Neural cell (in vitro differentiated cells): Measurements from ENCODE around the gene ZCCHC18. TPM values are rescaled to one million over a fixed set of nuclear protein-coding genes. Genes with fewer than 3 reads are reported as not detected.
"Not testable (repeated sequence)": the region's sequence is repeated elsewhere in the genome, so short reads cannot be mapped to it uniquely, and the experiment has no call there.

Experiments
- H2AFZ ChIP-seq: fragments of 200-600, 300-800 bp; sonication (generic), shearing (Covaris generic); 2 replicates; pipeline ENCODE4 v1.6.0; 2014; ENCODE audit warnings: low read depth, mild to moderate bottlenecking, antibody characterized with exemption, low read length, moderate library complexity
- H3F3A ChIP-seq: fragments of 200-600 bp; shearing (Covaris generic); 2 replicates; pipeline ENCODE4 v1.6.1; 2016; ENCODE audit warnings: mild to moderate bottlenecking, moderate library complexity, mixed read lengths, antibody characterized with exemption, low read length; ENCODE audit not compliant: insufficient read depth, poor library complexity, severe bottlenecking
- H3K27ac ChIP-seq: fragments of 200-600, 300-800 bp; sonication (generic), shearing (Covaris generic); 2 replicates; pipeline ENCODE4 v1.5.1; 2014; ENCODE audit warnings: mild to moderate bottlenecking, low read length, moderate library complexity
- H3K27me3 ChIP-seq: fragments of 300-800, 200-600 bp; sonication (generic), shearing (Covaris generic); 2 replicates; pipeline ENCODE4 v1.6.0; 2014; ENCODE audit warnings: mild to moderate bottlenecking, low read depth, low read length, moderate library complexity; ENCODE audit not compliant: insufficient read depth
- H3K36me3 ChIP-seq: fragments of 300-800, 200-600 bp; sonication (generic), shearing (Covaris generic); 2 replicates; pipeline ENCODE4 v1.5.1; 2014; ENCODE audit warnings: mild to moderate bottlenecking, antibody characterized with exemption, low read length, moderate library complexity; ENCODE audit not compliant: insufficient read depth
- H3K4me2 ChIP-seq: fragments of 300-800, 200-600 bp; sonication (generic), shearing (Covaris generic); 2 replicates; pipeline ENCODE4 v1.6.0; 2014; ENCODE audit warnings: mild to moderate bottlenecking, low read length
- H3K4me3 ChIP-seq: fragments of 300-800, 200-600 bp; sonication (generic), shearing (Covaris generic); 2 replicates; pipeline ENCODE4 v1.5.1; 2014; ENCODE audit warnings: mild to moderate bottlenecking, low read length, moderate library complexity
- H3K79me2 ChIP-seq: fragments of 200-600 bp; shearing (Covaris generic); replicated peaks from 2 replicates; pipeline ENCODE4 v1.6.0; 2014; ENCODE audit warnings: mild to moderate bottlenecking, low read length, moderate library complexity; ENCODE audit not compliant: insufficient read depth
- H3K9ac ChIP-seq: fragments of 300-800, 200-600 bp; sonication (generic), shearing (Covaris generic); 2 replicates; pipeline ENCODE4 v1.6.1; 2016; ENCODE audit warnings: mild to moderate bottlenecking, low read length, mixed read lengths
- H3K9me2 ChIP-seq: fragments of 200-600 bp; shearing (Covaris generic); 2 replicates; pipeline ENCODE4 v1.6.1; 2016; ENCODE audit warnings: mild to moderate bottlenecking, low read length, mixed read lengths; ENCODE audit not compliant: insufficient read depth
- H3K9me3 ChIP-seq: fragments of 200-600, 300-800 bp; sonication (generic), shearing (Covaris generic); 2 replicates; pipeline ENCODE4 v1.6.1; 2016; ENCODE audit warnings: mild to moderate bottlenecking, mixed run types, low read length, moderate library complexity, mixed read lengths
- H4K20me1 ChIP-seq: fragments of 200-600 bp; shearing (Covaris generic); 2 replicates; pipeline ENCODE4 v1.6.1; 2016; ENCODE audit warnings: mild to moderate bottlenecking, mixed run types; ENCODE audit not compliant: insufficient read depth
- EP300 ChIP-seq: fragments of 450-650 bp; conservative IDR thresholded peaks from 2 replicates; pipeline ENCODE4 v1.6.1; 2014; ENCODE audit warnings: antibody characterized with exemption, mild to moderate bottlenecking, moderate library complexity; ENCODE audit not compliant: poor library complexity, severe bottlenecking
- MXI1 ChIP-seq: fragments of 450-650 bp; conservative IDR thresholded peaks from 2 replicates; pipeline ENCODE4 v1.6.1; 2014; ENCODE audit warnings: antibody characterized with exemption, mild to moderate bottlenecking; ENCODE audit not compliant: poor library complexity, severe bottlenecking
- POLR2AphosphoS5 ChIP-seq: IDR thresholded peaks from 2 replicates; pipeline ENCODE4 v1.6.1; 2012
- TAF1 ChIP-seq: IDR thresholded peaks from 2 replicates; pipeline ENCODE4 v1.6.1; 2012; ENCODE audit warnings: low read depth
- polyA minus RNA-seq: library from RNA; depleted of rRNA, polyadenylated mRNA; stranded (reverse); fragments of >200 nt; gene quantifications from 2 replicates; pipeline ENCODE4 v1.2.3, GENCODE V29; 2014
- polyA plus RNA-seq: library from polyadenylated mRNA; depleted of rRNA; stranded (reverse); fragments of >200 nt; gene quantifications from 2 replicates; pipeline ENCODE4 v1.2.3, GENCODE V29; 2014
- TF ChIP-seq, protein P1 (sequence below): IDR thresholded peaks from 2 replicates; pipeline ENCODE4 v1.6.1; 2012; ENCODE audit warnings: borderline replicate concordance
- TF ChIP-seq, protein P2 (sequence below): fragments of 450-650 bp; IDR thresholded peaks from 2 replicates; pipeline ENCODE4 v1.5.1; 2014; ENCODE audit warnings: antibody characterized with exemption, mild to moderate bottlenecking, moderate library complexity; ENCODE audit not compliant: poor library complexity, severe bottlenecking

Gene ZCCHC18
- polyA plus RNA-seq (70.0 and 132 TPM in 2 replicates), polyA minus RNA-seq (25.3 and 54.5 TPM in 2 replicates)

DNA sequence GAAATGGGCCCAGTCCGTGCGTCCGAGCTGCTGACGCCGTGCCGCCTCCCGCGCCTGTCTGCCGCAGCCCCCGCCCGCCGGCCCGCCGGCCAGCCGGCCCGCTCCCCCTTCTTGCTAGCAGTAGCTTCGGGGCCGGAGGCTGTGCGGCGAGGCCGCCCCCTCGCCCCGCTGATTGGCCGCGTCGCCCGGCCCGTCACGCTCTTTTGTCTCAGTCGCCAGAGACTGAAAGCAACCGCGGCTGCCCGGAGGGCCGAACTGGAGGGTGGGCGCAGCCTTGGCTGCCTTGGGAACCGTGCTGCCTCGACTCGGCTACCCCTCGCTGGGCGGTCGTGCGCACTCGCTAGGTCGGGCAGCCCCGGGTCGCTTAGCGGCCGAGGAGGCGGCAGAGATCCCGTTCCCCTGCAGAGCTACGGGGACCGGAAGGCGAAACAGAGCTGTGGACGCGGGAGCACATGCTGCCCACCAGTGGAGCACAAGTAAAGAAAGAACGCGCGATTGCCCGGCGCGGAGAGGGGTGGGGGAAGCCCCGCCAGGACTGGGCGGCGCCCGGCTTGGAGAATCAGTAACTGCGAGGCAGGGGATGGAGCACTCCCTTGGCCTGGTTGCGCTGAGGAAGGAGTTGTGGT is at the start of gene ZCCHC18:
ZCCHC18 (plus strand) TSS at position 198 of the 626 bp plus-strand sequence. CDS start 1,589 bp downstream, outside the sequence.
- Histone ChIP-seq H3K27me3 (no peaks in the 10 kb centered on the region), H3K4me2 (peak within 1 kb of the TSS; percentile 59), H3K9me2 (no peaks in the 10 kb centered on the region), H3K9ac (peak within 1 kb of the TSS; percentile 89), H4K20me1 (no peaks in the 10 kb centered on the region), H3K36me3 (no peaks in the 10 kb centered on the region), H3K79me2 (no peaks in the 10 kb centered on the region), H2AFZ (peak within 1 kb of the TSS; percentile 27), H3K4me3 (peak within 1 kb of the TSS; percentile 78), H3K9me3 (no peaks in the 10 kb centered on the region), H3F3A (no peaks in the 10 kb centered on the region), H3K27ac (peak within 1 kb of the TSS; percentile 88)
- TF ChIP-seq, protein P1, sequence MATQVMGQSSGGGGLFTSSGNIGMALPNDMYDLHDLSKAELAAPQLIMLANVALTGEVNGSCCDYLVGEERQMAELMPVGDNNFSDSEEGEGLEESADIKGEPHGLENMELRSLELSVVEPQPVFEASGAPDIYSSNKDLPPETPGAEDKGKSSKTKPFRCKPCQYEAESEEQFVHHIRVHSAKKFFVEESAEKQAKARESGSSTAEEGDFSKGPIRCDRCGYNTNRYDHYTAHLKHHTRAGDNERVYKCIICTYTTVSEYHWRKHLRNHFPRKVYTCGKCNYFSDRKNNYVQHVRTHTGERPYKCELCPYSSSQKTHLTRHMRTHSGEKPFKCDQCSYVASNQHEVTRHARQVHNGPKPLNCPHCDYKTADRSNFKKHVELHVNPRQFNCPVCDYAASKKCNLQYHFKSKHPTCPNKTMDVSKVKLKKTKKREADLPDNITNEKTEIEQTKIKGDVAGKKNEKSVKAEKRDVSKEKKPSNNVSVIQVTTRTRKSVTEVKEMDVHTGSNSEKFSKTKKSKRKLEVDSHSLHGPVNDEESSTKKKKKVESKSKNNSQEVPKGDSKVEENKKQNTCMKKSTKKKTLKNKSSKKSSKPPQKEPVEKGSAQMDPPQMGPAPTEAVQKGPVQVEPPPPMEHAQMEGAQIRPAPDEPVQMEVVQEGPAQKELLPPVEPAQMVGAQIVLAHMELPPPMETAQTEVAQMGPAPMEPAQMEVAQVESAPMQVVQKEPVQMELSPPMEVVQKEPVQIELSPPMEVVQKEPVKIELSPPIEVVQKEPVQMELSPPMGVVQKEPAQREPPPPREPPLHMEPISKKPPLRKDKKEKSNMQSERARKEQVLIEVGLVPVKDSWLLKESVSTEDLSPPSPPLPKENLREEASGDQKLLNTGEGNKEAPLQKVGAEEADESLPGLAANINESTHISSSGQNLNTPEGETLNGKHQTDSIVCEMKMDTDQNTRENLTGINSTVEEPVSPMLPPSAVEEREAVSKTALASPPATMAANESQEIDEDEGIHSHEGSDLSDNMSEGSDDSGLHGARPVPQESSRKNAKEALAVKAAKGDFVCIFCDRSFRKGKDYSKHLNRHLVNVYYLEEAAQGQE: peak; percentile 50
- TF ChIP-seq MXI1: peak; percentile 58
- TF ChIP-seq EP300: no peak
- TF ChIP-seq, protein P2, sequence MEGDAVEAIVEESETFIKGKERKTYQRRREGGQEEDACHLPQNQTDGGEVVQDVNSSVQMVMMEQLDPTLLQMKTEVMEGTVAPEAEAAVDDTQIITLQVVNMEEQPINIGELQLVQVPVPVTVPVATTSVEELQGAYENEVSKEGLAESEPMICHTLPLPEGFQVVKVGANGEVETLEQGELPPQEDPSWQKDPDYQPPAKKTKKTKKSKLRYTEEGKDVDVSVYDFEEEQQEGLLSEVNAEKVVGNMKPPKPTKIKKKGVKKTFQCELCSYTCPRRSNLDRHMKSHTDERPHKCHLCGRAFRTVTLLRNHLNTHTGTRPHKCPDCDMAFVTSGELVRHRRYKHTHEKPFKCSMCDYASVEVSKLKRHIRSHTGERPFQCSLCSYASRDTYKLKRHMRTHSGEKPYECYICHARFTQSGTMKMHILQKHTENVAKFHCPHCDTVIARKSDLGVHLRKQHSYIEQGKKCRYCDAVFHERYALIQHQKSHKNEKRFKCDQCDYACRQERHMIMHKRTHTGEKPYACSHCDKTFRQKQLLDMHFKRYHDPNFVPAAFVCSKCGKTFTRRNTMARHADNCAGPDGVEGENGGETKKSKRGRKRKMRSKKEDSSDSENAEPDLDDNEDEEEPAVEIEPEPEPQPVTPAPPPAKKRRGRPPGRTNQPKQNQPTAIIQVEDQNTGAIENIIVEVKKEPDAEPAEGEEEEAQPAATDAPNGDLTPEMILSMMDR: no peak
- peak; percentile 17 for TF ChIP-seq TAF1
- peak; percentile 73 for TF ChIP-seq POLR2AphosphoS5

DNA sequence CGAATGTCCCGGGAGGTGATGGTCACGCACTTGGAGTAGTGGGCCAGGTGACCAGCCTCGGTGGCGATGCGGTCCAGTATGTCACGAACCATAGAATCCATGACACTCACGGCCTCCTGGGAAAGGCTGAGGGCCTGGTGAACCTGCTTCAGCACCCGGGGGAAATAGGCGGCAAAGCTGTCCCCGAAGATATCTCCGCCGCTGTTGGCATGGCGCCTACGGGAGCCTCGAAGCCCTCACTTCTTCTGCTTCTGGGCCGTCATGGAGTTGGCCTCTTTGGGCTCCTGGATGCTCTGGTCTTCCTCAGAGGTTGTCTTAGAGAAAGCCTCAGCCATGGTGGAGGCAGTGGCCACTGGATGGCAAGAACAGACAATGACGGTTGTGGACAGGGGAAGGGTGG is 49.7 kb upstream of the ZCCHC18 start:
- H3K27ac ChIP-seq, H3K27me3 ChIP-seq, H3K9ac ChIP-seq: not testable (repeated sequence)

DNA sequence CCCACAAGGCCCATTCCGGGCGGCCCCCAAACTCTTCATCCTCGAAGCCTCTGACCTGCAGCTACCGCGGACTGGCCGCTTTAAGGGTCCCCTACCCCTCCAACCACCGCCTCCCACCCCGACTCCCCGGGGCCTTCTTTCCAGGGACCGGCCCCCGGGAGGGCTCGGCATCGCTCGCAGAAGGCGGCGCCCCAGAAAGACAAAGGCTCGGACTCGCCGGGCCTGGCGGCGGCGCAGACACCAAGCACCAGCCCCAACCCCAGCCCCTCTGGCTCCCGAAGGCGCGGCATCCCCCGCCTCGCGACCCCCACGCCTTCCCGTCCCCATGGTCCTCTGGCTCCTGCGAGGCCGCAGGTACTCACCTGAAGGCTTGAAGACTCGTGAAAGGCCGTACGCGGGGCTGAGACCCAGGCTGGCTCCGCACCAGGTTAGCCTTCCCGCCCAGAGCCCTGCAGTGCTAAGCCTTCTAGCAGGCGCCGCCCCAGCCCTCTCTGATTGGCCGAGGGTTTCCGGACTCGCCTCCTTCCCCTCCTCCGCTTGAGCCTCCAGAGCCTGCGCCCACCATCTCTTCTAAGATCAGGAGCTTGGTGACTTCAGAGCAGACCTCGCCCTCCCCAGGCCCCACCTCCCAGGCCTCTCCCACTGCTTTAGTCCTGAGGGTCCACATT is 36.4 kb upstream of the ZCCHC18 start, which contains the start of gene TMSB15C:
TMSB15C (minus strand) TSS at position 459 of the 668 bp plus-strand sequence.
- not testable (repeated sequence) for H3K36me3 ChIP-seq, H3K9me3 ChIP-seq, H3K27me3 ChIP-seq, H3K9me2 ChIP-seq, H3K27ac ChIP-seq, H3F3A ChIP-seq, H2AFZ ChIP-seq, H4K20me1 ChIP-seq, H3K4me2 ChIP-seq, H3K9ac ChIP-seq, H3K4me3 ChIP-seq, H3K79me2 ChIP-seq

More for the DNA sequence above, 49.7 kb upstream of the ZCCHC18 start:
- not testable (repeated sequence) for H3K36me3 ChIP-seq, H3K79me2 ChIP-seq, H3F3A ChIP-seq, H4K20me1 ChIP-seq, H3K9me2 ChIP-seq, H3K4me3 ChIP-seq, H2AFZ ChIP-seq, H3K4me2 ChIP-seq, H3K9me3 ChIP-seq

DNA sequence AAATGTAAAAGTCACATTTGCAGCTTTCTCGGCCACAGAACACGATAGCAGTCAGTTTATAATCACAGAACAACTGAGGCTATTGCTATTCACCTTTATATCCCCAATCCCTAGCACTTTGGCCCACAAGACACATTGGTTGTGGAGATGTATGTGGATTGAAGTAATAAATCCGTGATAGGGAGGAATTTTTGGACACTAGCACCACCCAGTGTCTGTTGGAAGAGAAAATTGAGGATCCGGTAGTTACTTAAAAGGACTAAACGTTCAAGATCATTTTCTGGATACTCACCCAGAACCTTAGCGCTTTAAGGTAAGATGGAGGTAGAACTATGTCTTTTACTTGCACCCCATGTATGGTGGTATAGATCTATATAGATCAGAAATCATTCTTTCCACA is 34.5 kb upstream of the ZCCHC18 start:
- H3K79me2 ChIP-seq, H3K27me3 ChIP-seq, H3K9me2 ChIP-seq, H3K36me3 ChIP-seq, H3K4me2 ChIP-seq, H2AFZ ChIP-seq, H3K4me3 ChIP-seq, H3K9ac ChIP-seq, H3F3A ChIP-seq, H4K20me1 ChIP-seq, H3K27ac ChIP-seq, H3K9me3 ChIP-seq: not testable (repeated sequence)
